ENCODE data around the gene IL37.

The IL37 gene

DNA sequence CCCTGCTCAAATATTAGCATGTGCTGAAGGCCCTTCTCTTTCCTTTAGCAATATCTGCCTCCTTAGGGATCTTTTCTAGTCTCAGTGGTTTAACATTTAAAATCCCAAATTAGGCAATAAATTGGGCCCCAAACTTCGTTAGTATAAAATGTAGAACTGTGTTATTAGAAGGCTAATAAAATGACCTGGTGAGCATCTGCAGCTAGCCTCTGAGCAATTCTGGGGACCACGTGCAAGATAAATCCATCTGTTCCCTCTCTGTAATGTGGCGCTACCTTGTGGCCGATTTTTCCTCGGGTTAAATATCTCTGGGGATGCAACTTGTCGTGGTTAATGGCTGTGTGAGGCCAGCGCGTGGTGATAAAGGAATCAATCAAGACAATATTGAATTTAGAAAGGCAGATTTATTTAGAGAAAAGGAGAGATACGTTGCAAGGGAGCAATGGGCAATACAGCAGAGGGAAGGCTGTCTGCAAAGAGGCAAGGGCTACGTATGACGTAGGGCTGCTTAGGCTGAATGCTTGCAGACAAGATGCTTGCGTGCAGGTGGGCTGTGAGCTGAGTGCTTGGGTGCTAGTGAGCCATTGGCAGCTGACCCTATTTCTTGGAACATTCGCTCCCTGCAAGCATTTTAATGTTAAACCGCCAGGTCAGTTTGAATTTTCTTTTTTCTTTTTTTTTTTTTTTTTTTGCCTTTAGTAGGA lies 48.3 kb downstream of the IL37 start:
- TF ChIP-seq, protein P1, sequence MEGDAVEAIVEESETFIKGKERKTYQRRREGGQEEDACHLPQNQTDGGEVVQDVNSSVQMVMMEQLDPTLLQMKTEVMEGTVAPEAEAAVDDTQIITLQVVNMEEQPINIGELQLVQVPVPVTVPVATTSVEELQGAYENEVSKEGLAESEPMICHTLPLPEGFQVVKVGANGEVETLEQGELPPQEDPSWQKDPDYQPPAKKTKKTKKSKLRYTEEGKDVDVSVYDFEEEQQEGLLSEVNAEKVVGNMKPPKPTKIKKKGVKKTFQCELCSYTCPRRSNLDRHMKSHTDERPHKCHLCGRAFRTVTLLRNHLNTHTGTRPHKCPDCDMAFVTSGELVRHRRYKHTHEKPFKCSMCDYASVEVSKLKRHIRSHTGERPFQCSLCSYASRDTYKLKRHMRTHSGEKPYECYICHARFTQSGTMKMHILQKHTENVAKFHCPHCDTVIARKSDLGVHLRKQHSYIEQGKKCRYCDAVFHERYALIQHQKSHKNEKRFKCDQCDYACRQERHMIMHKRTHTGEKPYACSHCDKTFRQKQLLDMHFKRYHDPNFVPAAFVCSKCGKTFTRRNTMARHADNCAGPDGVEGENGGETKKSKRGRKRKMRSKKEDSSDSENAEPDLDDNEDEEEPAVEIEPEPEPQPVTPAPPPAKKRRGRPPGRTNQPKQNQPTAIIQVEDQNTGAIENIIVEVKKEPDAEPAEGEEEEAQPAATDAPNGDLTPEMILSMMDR (conservative IDR thresholded peaks at IDR 0.05; ENCODE audit: low read depth), result peak; percentile 68
- DNase-seq (ENCODE audit: low spot score), result no peak
- H3K27ac ChIP-seq, result no peak overlapping the region
- POLR2A ChIA-PET (ENCODE audit: low non-redundant PET), result no interaction called here
- CTCF ChIA-PET, result interaction anchor here (0.5 to 1.3 kb wide), 13 partner anchors 10 to 295 kb away, joined by 3 to 5 read pairs (median 3); partner anchors contain the start of genes IL1B and IL36G

DNA sequence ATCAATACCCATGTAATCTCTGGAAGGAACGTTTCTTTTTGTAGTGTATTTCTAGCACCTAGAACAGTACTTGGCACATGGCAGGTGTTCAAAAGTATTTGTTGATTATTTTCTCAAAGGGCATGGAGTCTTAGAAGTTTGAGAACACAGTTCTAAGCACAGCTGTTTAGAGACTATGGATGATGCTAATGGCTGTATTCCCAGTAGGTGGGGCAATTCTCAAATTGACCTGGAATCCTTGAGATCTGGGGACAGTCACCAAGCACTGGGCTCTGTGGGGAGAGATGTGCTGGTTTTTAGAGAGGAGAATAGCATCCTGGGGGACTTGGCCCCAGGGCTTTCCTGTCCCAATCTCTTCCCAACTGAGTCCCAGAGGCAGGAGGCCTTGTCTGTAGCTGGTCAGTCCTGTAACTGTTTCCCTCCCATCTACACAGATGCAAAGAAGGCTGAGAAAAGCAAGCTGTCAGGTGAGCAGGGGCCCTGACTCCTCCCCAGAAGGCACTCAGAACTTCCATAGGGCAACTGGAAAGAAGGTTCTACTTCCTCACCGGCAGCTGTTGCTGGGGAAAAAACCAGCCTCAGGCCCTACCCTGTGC lies 49.4 kb downstream of the IL37 start:
- CTCF ChIA-PET, result interaction anchor here (0.5 to 1.1 kb wide), 6 partner anchors 31 to 212 kb away, joined by 3 to 4 read pairs (median 3); no protein-coding TSS in a partner anchor
- no peak for DNase-seq (ENCODE audit: low spot score)

DNA sequence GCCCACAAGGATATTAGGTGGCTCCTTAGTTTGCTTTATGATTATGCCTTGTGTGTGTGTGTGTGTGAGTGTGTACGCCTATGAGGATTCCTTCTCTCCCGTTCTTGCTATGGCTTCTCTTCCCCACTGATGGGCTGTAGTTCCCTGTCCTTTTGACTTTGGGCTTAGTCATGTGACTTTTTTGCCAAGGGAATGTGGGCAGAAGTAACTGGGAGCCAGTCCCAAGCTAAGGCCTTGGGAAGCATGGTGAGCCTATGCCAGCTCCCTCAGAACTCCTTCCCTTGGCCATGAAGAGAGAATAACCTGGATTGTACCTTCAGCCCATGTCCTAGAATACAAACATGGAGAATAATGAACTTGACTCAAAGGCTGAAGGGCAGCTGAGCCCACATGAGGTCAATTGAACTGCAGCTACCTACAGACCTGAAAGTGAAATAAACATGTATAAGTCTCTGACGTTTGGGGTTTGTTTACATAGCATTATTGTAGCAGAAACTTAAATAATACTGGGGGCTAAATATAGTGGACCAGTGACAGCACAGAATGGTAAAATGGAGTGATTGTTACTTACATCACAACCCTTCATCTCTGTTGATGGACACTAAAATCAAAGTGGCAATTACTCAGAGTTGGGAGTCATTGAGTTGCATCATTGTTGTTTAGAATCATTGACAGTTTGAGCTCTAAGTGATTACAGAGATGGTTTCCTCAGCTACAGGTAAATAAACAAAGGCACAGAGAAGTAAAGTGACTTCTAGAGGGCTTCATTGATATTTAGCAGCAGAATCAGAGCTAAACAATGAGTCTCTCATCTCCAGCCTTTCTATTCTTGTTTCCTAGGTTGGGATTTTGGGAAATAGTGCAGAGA lies 51.6 kb downstream of the IL37 start:
- CTCF ChIA-PET, result no interaction called here
- H3K27ac ChIP-seq, result no peak overlapping the region
- DNase-seq (ENCODE audit: low spot score), result no peak
- TF ChIP-seq, protein P1 (conservative IDR thresholded peaks at IDR 0.05; ENCODE audit: low read depth), result no peak
- POLR2A ChIA-PET (ENCODE audit: low non-redundant PET), result no interaction called here

More for the DNA sequence above, 49.4 kb downstream of the IL37 start:
- TF ChIP-seq, protein P1 (conservative IDR thresholded peaks at IDR 0.05; ENCODE audit: low read depth), result no peak
- no peak overlapping the region for H3K27ac ChIP-seq
- POLR2A ChIA-PET (ENCODE audit: low non-redundant PET), result no interaction called here

DNA sequence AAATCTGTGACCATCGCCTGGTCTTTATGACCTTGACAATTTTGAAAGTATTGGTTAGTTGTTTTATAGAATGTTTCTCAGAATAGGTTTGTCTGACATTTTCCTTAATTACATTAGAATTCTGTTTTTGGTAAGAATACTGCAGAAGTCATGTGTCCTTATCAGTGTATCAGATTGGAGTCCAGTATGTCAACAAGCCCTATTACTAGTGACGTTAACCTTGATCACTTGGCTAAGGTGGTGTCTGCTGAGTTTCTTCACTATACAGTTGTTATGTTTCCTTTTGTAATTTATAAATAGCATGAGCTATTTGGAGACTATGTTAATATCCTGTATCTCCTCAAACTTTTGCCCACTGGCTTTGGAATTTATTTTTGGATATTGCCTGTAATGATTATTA lies 56.1 kb downstream of the IL37 start:
- DNase-seq (ENCODE audit: low spot score), result no peak
- TF ChIP-seq, protein P1 (conservative IDR thresholded peaks at IDR 0.05; ENCODE audit: low read depth), result no peak
- H3K27ac ChIP-seq, result no peak overlapping the region
- ChIA-PET POLR2A (ENCODE audit: low non-redundant PET) (no interaction called here), CTCF (no interaction called here)

Measured in RWPE1 (cell line).